T-helper 22 cell (primary cell): ENCODE results near the gene NEURL1B.
"Not testable (repeated sequence)": the region's sequence is repeated elsewhere in the genome, so short reads cannot be mapped to it uniquely, and the experiment has no call there.

ENCODE experiments used
- DNase-seq: peaks from one replicate; pipeline ENCODE4 v3.0.0-alpha.2; 2020; ENCODE audit warnings: low read depth

The NEURL1B gene

DNA sequence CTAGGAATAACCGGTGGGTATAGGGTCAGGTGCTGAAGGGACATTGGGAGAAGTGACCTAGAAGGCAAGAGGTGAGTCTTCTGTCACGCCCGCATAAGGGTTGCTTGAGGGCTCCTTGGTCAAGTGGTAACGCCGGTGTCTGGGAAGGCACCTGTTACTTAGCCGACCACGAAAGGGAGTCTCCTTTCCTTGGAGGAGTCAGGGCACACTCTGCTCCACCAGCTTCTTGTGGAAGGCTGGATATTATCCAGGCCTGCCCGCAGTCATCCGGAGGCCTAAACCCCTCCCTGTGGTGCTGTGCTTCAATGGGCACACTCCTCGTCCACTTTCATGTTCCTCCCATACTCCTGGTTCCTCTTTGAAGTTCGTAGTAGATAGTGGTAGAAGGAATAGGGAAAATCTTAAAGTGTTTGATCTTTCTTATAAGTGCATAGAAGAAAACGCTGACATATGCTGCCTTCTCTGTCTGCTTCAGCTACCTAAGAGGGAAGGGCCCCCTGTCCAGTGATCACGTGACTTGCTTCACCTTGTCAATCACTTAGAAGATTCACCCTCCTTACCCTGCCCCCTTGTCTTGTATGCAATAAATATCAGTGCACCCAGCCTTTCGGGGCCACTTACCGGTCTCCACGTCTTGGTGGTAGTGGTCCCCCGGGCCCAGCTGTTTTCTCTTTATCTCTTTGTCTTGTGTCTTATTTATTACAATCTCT is 16.6 kb downstream of the NEURL1B start:
- not testable (repeated sequence) for DNase-seq

- no peak for DNase-seq
Observed at GRCh38 chr5:172658391-172658790, 17.3 kb downstream of the NEURL1B start.

DNA sequence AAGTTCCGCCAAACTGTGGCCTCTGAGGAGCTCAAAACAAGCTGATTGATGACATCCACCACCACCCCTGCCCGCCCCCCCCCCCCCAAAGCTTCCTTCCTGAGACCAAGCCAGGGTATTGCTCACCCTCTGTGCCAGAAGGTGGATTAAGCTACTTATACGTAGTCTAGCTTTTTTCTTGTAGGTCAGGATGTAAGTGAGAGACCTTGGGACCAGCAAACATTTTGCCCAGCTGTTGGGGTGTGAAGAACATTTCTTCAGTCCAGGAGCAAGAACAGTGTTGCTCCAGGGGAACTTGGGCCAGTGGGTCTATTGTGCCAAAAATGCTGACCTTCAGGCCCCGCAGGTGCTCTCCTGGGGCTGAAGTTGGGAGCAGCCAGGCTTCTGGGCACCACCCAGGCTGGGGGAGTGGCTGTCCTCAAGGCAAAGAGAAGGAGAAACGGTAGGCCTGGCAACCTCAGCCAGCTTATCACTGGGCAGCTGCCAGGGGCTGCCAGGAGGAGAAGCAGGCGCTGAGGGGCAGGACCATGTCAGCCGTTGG is 18.0 kb downstream of the NEURL1B start:
- no peak for DNase-seq

- DNase-seq = no peak
Observed at GRCh38 chr5:172659570-172659908, 18.5 kb downstream of the NEURL1B start.

DNA sequence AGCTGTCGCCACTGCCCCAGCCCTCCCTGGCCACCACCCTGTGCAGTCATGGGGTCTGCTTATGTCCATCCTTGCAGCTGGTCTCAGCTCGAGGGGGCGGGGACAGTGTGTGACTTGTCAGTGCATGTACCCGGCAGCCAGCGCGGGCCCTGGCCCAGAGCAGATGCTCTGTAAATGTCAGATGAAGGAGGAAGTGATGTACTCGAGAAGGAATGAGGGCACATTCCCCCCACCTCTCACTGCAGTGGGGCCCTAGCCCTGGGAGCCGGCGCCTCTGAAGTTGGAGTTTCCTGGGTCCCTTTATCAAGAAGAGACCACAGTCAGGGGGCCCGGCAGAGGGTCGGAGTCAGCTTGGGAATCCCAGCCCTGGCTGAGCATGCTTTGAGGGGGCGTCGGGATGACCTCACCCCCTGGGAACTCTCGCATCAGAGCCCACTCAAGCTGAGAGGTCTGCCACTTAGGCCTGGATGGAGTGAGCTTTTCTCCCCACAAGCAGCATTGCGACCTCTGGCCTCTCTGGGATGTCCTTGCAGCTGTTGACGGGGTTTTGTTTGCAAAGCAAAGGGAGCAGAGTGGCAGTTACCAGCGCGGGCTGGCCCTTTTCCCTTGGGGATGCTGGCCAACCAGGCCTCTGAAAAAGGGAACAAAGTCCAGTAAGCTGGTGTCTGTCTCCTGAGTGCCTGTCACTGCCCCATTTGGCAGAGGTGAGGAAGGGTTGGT is 19.0 kb downstream of the NEURL1B start:
- DNase-seq = no peak

DNA sequence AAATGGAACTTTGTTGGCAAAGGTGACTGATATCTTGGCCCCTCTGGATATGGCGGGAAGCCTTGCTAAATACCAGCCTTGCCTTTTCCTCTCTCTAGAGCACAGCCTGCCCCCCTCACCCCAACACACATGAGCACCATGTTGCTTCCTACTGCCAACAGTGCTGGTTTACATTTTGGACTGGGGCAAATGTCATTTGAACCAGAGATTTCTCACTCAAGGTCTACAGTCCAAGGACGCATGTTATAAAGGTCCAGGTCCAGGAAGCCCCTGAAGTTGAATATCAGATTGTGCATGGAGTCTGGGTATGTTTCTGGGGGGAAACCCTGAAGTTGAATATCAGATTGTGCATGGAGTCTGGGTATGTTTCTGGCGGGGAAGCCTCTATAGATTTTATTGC is 19.9 kb downstream of the NEURL1B start:
- no peak for DNase-seq

- no peak for DNase-seq
Observed at GRCh38 chr5:172661526-172661925, 20.5 kb downstream of the NEURL1B start.

DNA sequence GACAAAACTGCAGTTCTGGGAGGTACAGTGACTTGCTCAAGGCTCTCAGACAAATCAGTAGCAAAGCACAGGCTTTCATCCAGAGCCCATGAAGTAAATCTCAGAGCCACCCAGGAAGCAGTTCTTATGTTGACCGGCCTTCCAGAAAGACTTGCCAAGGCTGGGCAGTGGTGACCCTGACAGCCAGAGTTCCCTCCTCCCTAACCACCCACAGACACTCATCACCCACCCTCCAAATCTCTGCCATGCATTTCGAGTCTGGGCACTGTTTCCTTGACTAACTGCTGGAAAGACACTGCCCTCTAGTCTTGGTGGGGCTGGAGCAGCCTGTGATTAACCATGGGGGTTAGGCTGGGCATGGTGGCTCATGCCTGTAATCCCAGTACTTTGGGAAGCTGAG is 21.5 kb downstream of the NEURL1B start:
- DNase-seq = no peak

DNA sequence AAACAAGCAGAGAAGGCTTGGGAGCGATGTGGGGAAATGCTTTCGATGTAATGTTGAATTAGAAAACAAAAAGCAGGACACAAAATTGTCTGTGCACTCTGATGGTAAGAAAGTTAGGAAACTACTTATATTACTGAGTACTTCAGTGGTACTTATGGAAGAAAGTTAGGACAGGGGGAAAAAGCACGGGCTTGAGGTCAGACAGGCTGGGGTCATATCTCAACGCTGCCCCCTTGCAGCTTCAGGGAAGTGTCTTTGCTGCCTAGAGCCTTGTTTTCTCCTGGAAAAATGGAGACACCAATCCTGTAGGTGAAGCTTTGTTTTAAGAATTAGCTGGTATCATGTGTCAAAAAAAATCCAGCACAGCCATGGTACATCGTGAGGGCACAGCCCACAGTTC is 23.0 kb downstream of the NEURL1B start:
- DNase-seq = no peak

- no peak for DNase-seq
Observed at GRCh38 chr5:172664681-172665541, 23.8 kb downstream of the NEURL1B start.

DNA sequence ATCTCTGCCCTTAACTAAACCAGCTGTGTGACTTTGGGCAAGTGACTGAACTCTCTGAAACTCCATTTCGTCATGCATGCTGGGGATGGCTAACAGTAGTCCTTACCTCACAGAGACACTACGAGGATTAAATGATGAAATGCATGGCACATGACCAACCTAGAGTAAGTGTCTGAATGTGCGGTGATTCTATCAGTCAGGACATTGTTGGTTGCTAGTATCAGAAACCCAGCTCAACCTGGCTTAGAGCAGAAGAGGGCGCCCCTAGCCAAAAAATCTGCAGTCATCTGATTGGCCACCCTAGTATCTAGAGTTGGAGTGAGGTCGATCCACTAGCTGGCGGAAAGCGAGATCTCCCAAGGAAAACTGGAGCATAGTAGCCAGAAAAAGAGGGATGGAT is 25.2 kb downstream of the NEURL1B start:
- no peak for DNase-seq

DNA sequence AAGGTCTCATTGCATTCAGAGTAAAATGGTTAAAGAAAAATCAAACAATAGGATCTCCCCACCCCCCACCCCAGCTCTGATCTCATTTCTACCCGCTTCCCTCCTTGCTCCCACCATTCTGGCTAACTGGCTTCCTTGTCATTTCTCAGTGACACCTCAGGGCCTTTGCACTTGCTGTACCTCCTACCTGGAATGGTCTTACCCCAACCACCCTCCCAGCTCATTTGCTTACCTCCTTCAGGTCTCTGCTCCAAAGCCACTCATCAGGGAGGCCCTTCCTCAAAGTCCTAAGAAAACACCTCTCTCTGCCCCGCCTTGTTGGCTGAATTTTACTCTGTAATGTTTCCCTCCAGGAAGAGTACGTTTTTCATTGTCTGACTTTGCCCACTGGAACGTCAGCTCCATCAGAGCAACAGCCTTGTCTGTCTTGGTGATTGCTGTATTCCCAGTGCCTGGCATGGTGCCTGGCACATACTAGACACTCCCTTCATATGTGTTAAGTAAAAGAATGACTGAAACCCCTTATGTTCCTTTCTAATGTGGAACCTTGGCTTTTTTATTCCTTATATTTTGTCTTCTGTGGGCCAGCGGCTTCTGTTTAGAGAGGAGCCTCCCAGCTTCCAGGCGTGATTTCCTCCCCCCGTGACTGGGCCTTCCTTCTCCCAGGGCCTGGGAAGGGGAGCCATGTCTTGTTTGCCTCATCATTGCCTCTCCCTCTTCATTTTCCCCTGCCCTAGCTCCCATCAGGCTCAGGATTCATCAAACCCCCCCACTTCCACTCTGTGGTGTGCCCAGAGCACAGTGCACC is 26.9 kb downstream of the NEURL1B start:
- no peak for DNase-seq

DNA sequence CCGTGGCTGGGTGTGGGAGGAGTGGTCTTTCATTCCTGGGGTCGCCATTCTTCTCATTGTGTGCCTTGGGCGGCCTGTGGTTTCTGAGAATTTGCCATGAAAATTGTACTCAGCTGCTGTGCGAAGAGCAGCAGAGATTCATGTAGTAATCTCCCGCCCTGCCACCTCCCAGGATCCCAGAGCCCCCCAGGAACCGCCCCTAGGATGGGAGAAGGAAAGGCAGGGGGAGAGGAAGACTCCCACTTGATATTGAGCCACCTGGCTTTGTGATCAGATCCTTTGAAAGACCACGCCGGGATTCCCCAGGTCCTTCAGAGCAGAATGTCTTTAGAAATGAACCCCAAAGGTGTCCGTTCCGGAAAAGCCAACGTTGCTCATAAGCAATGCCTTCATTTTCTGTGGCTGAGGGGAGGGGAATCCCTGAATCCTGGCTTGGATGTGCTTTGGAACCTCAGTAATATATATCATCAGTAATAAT is 27.6 kb downstream of the NEURL1B start:
- no peak for DNase-seq

- no peak for DNase-seq
Observed at GRCh38 chr5:172669386-172670004, 28.4 kb downstream of the NEURL1B start.

GRCh38 chr5:172670005-172670402 is 28.9 kb downstream of the NEURL1B start:
- DNase-seq = no peak

GRCh38 chr5:172670444-172670843 is 29.4 kb downstream of the NEURL1B start:
- DNase-seq = no peak

GRCh38 chr5:172671091-172671490 is 30.0 kb downstream of the NEURL1B start:
- no peak for DNase-seq

GRCh38 chr5:172672681-172673080 is 31.6 kb downstream of the NEURL1B start:
- DNase-seq = no peak

GRCh38 chr5:172674155-172674554 is 33.1 kb downstream of the NEURL1B start:
- no peak for DNase-seq

DNA sequence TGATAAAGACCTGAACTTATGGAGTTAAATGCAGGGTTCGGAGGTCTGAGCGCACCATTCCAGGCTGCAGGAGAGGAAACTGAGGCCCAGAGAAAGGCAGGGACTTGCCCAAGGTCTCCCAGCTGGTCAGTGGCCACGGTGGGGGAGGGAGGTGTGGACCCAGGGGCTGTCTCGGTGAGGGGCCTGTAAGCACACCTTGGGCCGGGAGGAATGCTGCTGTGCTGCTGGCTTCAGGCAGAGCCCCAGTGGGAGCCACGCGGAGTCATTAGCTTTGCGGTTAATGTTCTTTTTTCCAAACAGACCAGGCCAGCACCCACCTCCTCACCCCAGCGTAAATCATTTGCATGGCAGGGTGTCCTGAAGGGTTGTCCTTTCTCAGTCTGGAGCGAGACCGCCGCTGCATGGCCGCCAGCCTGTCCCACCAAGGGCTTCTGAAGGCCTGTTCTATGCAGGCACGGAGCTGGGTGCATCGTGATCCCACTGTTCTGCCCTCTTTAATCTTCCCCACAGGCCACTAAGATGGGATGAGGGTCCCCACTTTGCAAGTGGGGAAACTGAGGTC is 35.9 kb downstream of the NEURL1B start:
- no peak for DNase-seq

DNA sequence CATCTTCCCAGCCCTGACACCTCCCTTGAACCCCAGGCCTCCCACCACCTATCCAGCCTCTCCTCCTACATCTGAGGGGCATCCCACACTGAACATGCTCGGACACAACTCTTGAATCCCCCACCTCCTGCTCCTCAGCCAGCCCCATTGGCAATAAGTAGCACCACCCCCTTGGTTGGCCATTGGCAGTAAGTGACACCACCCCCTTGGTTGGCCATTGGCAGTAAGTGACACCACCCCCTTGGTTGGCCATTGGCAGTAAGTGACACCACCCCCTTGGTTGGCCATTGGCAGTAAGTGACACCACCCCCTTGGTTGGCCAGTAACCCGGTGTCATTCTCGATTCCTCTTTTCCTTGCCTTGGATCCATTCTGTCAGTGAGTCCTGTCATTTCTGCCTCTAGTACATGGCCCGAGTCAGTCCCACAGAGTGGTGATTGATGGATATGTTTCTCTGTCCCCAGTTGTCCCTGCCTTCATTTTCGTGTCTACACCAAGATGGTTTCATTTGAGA is 37.4 kb downstream of the NEURL1B start:
- not testable (repeated sequence) for DNase-seq
